ENCODE results near the gene TSHR. TPM values are rescaled to one million over a fixed set of nuclear protein-coding genes. Genes with fewer than 3 reads are reported as not detected.

Gene TSHR
- total RNA-seq, 1 donor from 2014 or later = not detected

DNA sequence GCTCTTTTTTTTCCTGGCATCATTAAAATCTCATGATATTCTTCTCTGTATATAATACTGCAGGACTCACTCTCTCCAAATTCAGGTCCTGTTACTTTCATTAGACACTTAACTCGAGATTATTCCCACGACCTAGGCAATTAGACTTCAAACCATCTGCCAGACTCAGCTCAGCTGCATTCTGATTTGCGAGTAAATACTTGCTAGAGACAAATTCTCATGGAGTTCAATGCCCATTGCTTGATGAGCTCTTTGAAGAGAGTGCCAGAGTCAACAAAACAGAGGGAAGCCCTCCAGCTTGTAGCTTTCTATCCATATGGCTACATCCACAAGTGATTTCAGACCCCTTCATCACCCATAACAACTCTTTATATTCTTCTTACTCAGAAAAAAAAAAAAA is 177.0 kb downstream of the TSHR start:
- no peak for DNase-seq (ENCODE audit: low read depth)

GRCh38 chr14:81133400-81133799 is 178.0 kb downstream of the TSHR start:
- DNase-seq (ENCODE audit: low read depth) = no peak

GRCh38 chr14:81137316-81137715 is 181.9 kb downstream of the TSHR start:
- peak; percentile 96 for DNase-seq (ENCODE audit: low read depth)

DNA sequence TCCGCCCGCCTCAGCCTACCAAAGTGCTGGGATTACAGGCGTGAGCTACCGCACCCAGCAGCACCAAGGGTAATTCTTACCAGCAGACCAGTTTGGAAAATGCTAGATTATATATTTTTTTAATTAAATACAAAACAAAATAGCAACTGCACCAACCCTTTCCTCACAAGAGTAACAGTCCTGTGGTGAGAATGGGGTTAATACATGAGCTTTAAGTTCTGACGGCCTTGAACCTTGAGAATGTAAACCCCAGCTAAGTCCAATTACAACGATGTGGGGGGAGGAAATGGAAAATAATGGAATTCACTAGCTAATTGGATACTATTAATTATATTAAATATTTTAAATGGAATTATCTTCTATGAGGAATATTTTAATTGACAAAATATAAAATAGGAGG is 183.0 kb downstream of the TSHR start:
- DNase-seq (ENCODE audit: low read depth) = no peak

DNA sequence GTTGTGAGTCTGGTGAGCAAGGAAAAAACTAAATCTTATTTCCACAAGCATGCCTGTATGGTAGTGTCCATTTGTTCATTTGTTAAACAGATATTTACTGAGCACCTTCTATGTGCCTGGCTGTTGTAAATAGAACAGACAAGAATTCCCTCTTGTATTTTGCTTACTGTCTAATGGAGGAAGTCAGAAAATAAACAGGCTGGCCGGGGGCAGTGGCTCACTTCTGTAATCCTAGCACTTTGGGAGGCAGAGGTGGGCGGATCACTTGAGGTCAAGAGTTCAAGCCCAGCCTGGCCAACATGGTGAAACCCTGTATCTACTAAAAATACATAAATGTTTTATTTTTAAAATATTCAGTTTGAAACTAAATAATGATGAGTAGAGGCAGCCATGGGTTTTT is 186.0 kb downstream of the TSHR start:
- no peak for DNase-seq (ENCODE audit: low read depth)

GRCh38 chr14:81143793-81144192 is 188.4 kb downstream of the TSHR start:
- DNase-seq (ENCODE audit: low read depth) = no peak

DNA sequence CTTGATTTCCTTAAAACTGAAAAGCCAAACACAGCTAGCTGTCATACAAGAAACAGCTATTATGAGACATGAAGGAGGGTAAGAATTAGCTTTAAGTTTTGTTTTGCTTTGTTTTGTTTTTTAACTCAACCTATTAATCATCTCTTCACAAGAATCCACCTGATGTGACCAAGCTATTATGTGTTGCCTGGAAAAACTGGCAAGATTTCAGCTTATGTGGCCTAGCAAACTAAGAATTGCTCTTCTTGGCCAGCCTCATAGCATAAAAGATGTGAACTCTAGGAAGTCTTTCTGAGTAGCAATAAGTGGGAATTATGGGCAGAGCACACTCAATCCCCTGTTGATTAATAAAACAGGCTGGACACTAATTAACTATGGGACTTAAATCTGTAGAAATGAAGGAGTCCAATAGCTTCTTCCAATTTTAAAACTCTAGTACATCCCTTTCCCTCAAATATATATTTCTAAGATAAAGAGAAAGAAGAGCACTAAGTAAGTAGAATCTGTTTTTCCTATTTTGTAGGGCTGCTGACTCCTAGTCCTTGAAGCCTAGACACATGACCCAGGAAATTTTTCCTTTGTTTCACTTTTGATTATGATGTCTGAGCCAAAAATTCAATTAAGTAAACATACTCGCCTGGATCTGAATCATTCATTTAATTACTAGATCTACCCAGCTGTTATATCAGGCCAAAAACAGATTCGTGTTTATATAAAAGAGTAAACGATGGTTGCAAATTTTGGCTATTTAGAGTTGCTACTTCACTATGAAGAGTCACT is 189.6 kb downstream of the TSHR start:
- DNase-seq (ENCODE audit: low read depth) = peak; percentile 8

DNA sequence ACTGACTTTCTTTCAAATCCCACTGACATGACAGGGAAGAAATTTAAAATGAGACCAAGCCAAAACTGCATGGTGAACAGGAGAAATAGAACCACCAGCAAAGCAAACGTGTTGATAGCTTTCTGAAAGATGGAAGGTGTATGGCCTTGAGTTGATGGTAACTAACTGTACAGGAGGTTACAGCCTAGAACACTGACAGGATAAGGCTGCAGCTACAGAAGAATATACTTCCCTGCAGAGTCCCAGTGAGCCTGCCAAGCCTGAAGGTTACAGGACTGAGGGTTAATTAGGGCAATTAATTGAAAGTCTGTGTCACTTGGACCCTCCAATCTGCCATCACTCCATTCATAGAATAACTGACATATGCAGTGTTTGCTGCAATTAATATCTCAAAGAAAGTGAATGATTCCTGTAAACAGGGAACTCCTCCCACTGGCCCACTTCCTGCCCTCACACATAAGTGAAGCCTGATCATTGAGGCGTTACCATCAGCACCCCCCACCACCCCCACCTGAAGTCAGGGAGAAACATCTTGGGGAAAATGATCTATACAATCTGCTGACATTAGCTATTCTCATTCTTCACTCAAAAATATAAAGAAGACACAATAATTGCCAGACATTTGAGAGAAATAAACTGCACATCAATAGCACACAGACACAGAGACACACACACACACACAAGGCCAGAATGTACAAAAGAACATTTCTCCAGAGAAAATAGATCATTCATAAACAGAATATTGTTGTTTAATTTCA is 191.9 kb downstream of the TSHR start:
- no peak for DNase-seq (ENCODE audit: low read depth)

DNA sequence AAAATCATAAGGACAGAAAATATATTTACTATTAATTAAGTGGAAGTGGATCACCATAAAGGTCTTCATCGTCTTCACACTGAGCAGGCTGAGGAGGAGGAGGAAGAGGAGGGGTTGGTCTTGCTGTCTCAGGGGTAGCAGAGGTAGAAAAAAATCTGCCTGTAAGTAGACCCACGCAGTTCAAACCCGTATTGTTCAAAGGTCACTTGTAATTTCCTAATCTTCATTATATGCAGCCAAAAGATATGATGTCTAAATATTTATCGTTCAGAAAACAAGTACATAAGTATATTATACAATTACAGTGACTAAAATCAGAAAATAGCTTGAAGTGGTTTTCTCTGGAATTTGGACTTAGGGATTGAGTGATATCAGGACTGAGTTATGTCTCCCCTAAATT is 193.2 kb downstream of the TSHR start:
- DNase-seq (ENCODE audit: low read depth) = no peak

GRCh38 chr14:81153187-81153586 is 197.8 kb downstream of the TSHR start:
- DNase-seq (ENCODE audit: low read depth) = no peak

GRCh38 chr14:81157431-81157830 is 202.0 kb downstream of the TSHR start:
- DNase-seq (ENCODE audit: low read depth) = no peak

DNA sequence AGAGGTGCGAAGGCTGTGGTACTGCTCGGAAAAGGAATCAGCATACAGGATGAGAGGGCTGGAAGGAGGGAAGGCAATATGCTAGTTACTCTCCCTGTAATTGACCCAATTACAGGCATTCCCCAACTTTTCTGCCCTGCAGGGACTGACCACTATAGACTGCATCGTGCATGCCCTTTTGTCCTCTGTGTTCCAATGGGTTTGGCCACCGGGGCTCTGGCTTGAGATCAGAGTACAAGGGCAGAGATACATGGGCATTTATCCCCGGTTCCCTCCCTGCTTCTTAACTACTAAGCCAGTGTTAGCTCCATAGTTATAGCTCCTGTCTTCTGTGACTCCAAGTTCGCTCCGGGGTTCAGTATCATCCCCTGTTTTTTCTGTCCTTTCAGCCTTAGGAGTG is 205.7 kb downstream of the TSHR start:
- no peak for DNase-seq (ENCODE audit: low read depth)

GRCh38 chr14:81161749-81162148 is 206.3 kb downstream of the TSHR start:
- no peak for DNase-seq (ENCODE audit: low read depth)

- no peak for DNase-seq (ENCODE audit: low read depth)
These were observed 207.5 kb downstream of the TSHR start for GRCh38 chr14:81162941-81163340.

DNA sequence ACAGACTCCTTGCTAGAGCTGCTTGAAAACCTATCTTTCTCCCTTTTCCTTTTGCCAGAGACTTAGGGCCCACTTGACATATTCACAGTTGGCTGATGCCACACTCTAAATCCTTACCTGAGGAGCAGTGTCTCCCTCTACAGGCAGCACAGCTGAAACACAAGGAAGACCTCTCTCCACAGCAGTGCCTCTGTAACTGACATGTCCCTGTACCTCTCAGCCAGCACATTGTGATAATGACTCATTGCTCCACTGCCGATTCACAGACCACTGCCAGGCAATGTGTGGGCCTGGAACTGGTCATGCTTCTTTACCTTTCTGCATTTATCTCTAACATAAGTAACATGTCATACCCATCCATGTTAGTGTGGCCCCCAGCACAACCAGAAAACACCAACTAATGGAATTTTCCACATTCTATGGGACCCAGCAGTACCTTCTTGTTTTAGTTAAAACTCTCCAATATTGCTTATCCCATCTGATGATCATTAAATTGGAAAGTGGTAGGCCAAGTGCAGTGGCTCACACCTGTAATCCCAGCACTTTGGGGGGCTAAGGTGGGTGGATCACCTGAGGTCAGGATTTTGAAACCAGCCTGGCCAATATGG is 208.8 kb downstream of the TSHR start:
- DNase-seq (ENCODE audit: low read depth) = peak; percentile 85

DNA sequence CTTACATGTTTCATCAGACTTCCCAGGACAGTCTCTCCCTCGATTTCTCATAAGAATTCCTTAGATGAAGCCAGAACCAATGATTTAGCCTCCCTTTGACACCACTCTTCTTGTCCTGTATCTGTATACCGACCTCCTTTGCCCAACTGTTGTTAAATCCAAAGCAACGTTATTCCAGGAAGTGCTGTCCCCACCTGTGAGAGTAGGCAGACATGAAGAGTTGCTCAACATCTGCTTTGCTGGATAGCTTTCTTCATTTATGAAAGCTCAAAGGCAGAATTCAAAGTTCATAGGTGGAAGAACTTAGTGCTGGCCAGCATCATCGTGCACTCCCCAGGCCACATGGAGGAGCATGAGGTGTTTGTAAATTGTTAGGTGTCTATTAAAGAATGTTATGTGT is 209.8 kb downstream of the TSHR start:
- DNase-seq (ENCODE audit: low read depth) = no peak

GRCh38 chr14:81166121-81166520 is 210.7 kb downstream of the TSHR start:
- no peak for DNase-seq (ENCODE audit: low read depth)

DNA sequence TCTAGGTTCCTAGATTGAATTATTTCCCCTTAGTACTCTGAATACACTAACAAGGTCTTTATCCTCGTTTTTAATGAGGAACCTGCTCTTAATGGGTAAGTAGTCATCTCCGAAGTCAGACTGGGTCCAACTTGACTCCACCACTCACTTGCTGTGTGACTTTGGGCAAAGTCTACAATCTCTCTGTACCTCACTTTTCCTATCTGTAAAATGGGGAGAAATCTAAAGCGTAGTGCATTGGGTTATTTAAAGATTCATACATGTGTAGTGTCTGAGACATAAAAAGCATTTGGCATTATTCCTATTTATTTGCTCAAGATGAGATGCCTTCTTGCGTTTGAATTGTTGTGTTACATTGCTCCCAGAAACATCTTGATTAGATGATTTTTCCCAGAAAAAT is 213.8 kb downstream of the TSHR start:
- no peak for DNase-seq (ENCODE audit: low read depth)

DNA sequence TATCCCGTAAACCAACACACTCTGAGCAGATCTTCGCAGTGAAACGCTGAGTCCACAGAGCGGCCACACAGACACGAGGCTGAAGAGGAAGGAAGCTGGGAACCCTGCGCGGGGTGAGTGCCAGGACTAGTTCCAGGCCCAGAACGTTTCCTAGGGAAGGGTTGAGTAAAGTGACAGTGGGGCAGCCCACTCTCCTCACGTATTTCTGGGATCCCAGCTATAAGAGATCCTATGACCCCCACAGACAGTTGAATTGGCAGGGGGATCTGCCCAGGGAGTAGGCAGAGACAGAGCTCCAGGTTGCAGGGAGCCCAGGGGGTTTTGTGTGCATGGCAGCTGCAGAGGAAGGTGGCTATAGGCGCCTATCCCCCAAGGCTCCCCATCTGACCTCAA is 214.3 kb downstream of the TSHR start:
- DNase-seq (ENCODE audit: low read depth) = peak; percentile 18

DNA sequence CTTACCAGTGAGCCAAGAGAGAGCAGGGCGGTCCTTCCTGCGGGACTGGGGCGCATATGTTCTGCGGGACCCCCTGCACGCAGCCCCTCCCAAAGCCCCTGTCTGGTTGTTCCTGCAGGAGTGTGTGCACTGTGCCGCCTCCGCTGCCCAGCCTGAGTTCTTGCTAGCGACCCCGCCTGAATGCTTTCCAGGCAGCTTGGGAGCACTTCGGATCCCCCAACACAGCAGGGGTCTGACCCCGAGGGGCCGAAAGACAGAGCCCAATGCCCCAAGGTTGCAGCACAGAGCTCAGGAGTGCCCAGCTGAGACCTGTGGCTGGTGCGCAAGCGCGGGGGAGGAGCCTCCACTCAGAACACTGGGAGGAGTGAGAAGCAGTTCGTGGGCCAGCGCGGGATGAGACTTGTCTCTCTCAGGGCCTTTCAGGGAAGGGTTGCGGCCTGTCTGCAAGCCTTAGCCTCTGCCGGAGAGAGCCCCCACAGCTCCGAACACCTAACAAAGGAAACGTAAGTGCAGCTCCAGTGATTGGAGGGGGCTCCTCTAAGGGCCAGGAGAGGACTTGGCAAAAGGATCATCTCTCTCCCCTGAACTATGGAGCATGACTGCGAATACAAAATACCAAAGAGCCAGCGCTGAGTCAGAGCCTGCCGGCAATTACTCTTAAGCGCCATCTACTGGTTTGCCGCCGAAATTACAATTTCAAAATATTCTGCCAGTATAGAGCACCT is 214.8 kb downstream of the TSHR start:
- peak; percentile 94 for DNase-seq (ENCODE audit: low read depth)

DNA sequence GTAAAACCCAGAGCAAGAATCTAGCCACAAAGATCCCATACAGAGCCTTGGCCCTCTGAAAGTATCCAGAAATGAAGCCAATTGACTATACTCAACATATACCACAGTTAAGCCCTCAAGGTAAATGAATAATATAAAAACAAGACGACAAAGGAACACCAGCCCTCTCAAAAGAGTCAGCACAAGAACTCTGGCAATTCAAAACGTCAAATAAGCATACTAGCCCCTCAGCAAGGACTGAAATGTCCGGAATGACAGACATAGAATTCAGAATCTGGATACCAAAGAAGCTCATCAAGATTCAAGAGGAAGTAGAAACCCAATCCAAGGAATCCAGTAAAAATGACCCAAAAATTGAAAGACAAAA is 215.4 kb downstream of the TSHR start:
- DNase-seq (ENCODE audit: low read depth) = no peak

DNA sequence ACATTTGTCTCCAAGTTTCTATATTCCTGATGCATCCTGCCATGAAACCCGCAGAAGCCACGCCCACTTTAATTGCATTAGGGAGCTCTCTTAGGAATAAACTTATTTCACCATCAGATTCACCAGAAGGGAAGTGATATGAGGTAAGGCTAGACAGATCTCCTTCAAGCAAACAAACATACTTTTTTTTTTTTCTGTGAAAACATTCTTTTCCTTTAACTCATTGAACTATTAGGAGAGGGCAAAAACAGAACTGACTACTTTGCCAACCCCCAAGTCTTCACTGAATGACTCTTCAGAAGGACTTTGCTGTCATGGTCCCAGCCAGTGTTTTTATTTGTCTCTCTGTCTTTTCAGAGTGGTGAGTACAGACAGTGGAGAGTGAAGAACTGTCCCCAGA is 216.9 kb downstream of the TSHR start:
- no peak for DNase-seq (ENCODE audit: low read depth)

Data from myocyte (in vitro differentiated cells).